Liver (tissue), 9 donors: ENCODE results near the gene SLN. TPM values are rescaled to one million over a fixed set of nuclear protein-coding genes. Genes with fewer than 3 reads are reported as not detected.

Experiments used
- DNase-seq: peaks from one replicate; pipeline ENCODE4 v3.0.0-alpha.2; 2017; ENCODE audit warnings: low spot score
- H3K27ac ChIP-seq, 2 donors: one replicate each; pipeline ENCODE4 v1.7.0; 2013; ENCODE audit warnings: inconsistent platforms in 2 of 2, low read length in 2 of 2, control low read depth in 1 of 2, low read depth in 1 of 2, mild to moderate bottlenecking in 1 of 2
- H3K27me3 ChIP-seq, 4 donors: one replicate each; pipeline versions ENCODE4 v1.6.1 to v1.7.0; 2013; ENCODE audit warnings: low read length in 3 of 4, inconsistent platforms in 1 of 4, mild to moderate bottlenecking in 1 of 4, moderate library complexity in 1 of 4; ENCODE audit not compliant: control insufficient read depth in 4 of 4, insufficient read depth in 4 of 4
- H3K36me3 ChIP-seq, 4 donors: one replicate each; pipeline versions ENCODE4 v1.6.1 to v1.7.0; 2013; ENCODE audit warnings: low read length in 3 of 4, mild to moderate bottlenecking in 3 of 4, low read depth in 1 of 4, moderate library complexity in 1 of 4; ENCODE audit not compliant: control insufficient read depth in 4 of 4, insufficient read depth in 3 of 4
- H3K4me1 ChIP-seq, 4 donors: one replicate each; pipeline versions ENCODE4 v1.6.1 to v1.7.0; 2013; ENCODE audit warnings: low read length in 3 of 4, mild to moderate bottlenecking in 3 of 4, moderate library complexity in 1 of 4; ENCODE audit not compliant: control insufficient read depth in 4 of 4, insufficient read depth in 4 of 4
- H3K4me3 ChIP-seq, 3 donors: one replicate each; pipeline versions ENCODE4 v1.6.1 to v1.7.0; 2013; ENCODE audit warnings: low read length in 3 of 3, control low read depth in 1 of 3, low read depth in 1 of 3, mild to moderate bottlenecking in 1 of 3
- H3K9ac ChIP-seq, 2 donors: one replicate each; pipeline ENCODE4 v1.7.0; 2013; ENCODE audit warnings: low read length in 2 of 2, mild to moderate bottlenecking in 2 of 2, moderate library complexity in 2 of 2, control low read depth in 1 of 2, low read depth in 1 of 2
- H3K9me3 ChIP-seq, 4 donors: one replicate each; pipeline versions ENCODE4 v1.6.1 to v1.7.0; 2013; ENCODE audit warnings: low read length in 3 of 4; ENCODE audit not compliant: control insufficient read depth in 4 of 4
- EGR1 ChIP-seq, 2 donors: IDR thresholded peaks; 2 replicates each; pipeline ENCODE4 v1.6.1; 2016 to 2018; ENCODE audit warnings: antibody characterized with exemption in 2 of 2, low read depth in 2 of 2
- FOXA1 ChIP-seq: IDR thresholded peaks from 2 replicates; pipeline ENCODE4 v1.6.1; 2016; ENCODE audit warnings: antibody characterized with exemption
- GABPA ChIP-seq, 2 donors: IDR thresholded peaks in 1 of 2; conservative IDR thresholded peaks in 1 of 2; 2 replicates each; pipeline ENCODE4 v1.6.1; 2016; ENCODE audit warnings: antibody characterized with exemption in 2 of 2, mild to moderate bottlenecking in 1 of 2, moderate library complexity in 1 of 2
- HNF4A ChIP-seq, 2 donors: conservative IDR thresholded peaks; 2 replicates each; pipeline ENCODE4 v1.6.1; 2016; ENCODE audit warnings: antibody characterized with exemption in 2 of 2, mild to moderate bottlenecking in 2 of 2
- JUND ChIP-seq, 2 donors: IDR thresholded peaks; 2 replicates each; pipeline ENCODE4 v1.6.1; 2016; ENCODE audit warnings: antibody characterized with exemption in 2 of 2
- RAD21 ChIP-seq, 2 donors: IDR thresholded peaks; 2 replicates each; pipeline ENCODE4 v1.6.1; 2016; ENCODE audit warnings: antibody characterized with exemption in 2 of 2, mild to moderate bottlenecking in 2 of 2
- RXRA ChIP-seq, 2 donors: IDR thresholded peaks; 2 replicates each; pipeline ENCODE4 v1.6.1; 2017 to 2018; ENCODE audit warnings: antibody characterized with exemption in 2 of 2, mild to moderate bottlenecking in 1 of 2
- SP1 ChIP-seq: IDR thresholded peaks from 2 replicates; pipeline ENCODE4 v1.6.1; 2018; ENCODE audit warnings: antibody characterized with exemption, mild to moderate bottlenecking
- TAF1 ChIP-seq: conservative IDR thresholded peaks from 2 replicates; pipeline ENCODE4 v1.6.1; 2016; ENCODE audit warnings: antibody characterized with exemption, mild to moderate bottlenecking
- YY1 ChIP-seq: IDR thresholded peaks from 2 replicates; pipeline ENCODE4 v1.6.1; 2016; ENCODE audit warnings: antibody characterized with exemption, mild to moderate bottlenecking
- WGBS: extraction: QIAGEN DNeasy Blood & Tissue Kit; methylation state at CpG from one replicate; pipeline ENCODE4 v1.1.7; 2013; 5-methylcytosine and 5-hydroxymethylcytosine counted together
- polyA plus RNA-seq, 2 donors: library from polyadenylated mRNA; stranded (reverse) in 1 of 2; unstranded in 1 of 2; fragments of 200-250 nt in 1 of 2; fragments of >200 nt in 1 of 2; fragmentation: Nextera tagmentation in 1 of 2; extraction: Ambion mirVana in 1 of 2; gene quantifications; one replicate each; pipeline versions ENCODE4 v1.2.1 to v1.2.3, GENCODE V29; 2013 to 2015
- total RNA-seq, 2 donors: library from RNA; depleted of rRNA; stranded (reverse); fragments of >200 nt; gene quantifications; one replicate each; pipeline ENCODE4 v1.2.3, GENCODE V29; 2014
- TF ChIP-seq, protein P1 (sequence below): IDR thresholded peaks from 2 replicates; pipeline ENCODE4 v1.6.1; 2016; ENCODE audit warnings: antibody characterized with exemption, mild to moderate bottlenecking
- TF ChIP-seq, protein P2 (sequence below): IDR thresholded peaks from 2 replicates; pipeline ENCODE4 v1.6.1; 2016; ENCODE audit warnings: antibody characterized with exemption
- TF ChIP-seq, protein P3 (sequence below): IDR thresholded peaks from 2 replicates; pipeline ENCODE4 v1.6.1; 2016; ENCODE audit warnings: antibody characterized with exemption
- TF ChIP-seq, protein P4 (sequence below): IDR thresholded peaks from 2 replicates; pipeline ENCODE4 v1.6.1; 2016; ENCODE audit warnings: antibody characterized with exemption
- donor health status: healthy.
- donor health status: healthy.
- donor health status: healthy.
- donor health status: healthy.
- donor health status: healthy.

SLN gene
- total and polyA plus RNA-seq, 4 donors = not detected

DNA sequence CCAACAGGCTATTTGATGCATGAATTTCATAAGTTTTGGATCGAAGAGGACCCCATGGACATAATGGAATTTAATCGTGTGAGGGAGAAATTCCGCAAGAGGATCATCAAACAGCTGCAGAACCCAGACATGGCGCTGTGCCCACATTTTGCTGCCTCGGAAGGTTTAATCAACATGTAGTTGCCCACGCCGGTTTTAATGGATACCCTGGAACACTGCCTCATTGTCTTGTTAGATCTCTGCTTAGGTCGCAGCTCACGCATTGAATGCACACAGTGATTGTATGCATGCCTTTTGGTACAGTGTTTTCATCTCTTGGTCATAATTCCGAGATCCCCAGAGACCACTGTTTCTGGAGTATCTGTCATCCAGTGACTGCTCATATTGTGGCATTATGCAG lies 46.8 kb downstream of the SLN start (continued):
- TF ChIP-seq, protein P1, sequence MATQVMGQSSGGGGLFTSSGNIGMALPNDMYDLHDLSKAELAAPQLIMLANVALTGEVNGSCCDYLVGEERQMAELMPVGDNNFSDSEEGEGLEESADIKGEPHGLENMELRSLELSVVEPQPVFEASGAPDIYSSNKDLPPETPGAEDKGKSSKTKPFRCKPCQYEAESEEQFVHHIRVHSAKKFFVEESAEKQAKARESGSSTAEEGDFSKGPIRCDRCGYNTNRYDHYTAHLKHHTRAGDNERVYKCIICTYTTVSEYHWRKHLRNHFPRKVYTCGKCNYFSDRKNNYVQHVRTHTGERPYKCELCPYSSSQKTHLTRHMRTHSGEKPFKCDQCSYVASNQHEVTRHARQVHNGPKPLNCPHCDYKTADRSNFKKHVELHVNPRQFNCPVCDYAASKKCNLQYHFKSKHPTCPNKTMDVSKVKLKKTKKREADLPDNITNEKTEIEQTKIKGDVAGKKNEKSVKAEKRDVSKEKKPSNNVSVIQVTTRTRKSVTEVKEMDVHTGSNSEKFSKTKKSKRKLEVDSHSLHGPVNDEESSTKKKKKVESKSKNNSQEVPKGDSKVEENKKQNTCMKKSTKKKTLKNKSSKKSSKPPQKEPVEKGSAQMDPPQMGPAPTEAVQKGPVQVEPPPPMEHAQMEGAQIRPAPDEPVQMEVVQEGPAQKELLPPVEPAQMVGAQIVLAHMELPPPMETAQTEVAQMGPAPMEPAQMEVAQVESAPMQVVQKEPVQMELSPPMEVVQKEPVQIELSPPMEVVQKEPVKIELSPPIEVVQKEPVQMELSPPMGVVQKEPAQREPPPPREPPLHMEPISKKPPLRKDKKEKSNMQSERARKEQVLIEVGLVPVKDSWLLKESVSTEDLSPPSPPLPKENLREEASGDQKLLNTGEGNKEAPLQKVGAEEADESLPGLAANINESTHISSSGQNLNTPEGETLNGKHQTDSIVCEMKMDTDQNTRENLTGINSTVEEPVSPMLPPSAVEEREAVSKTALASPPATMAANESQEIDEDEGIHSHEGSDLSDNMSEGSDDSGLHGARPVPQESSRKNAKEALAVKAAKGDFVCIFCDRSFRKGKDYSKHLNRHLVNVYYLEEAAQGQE = no peak

DNA sequence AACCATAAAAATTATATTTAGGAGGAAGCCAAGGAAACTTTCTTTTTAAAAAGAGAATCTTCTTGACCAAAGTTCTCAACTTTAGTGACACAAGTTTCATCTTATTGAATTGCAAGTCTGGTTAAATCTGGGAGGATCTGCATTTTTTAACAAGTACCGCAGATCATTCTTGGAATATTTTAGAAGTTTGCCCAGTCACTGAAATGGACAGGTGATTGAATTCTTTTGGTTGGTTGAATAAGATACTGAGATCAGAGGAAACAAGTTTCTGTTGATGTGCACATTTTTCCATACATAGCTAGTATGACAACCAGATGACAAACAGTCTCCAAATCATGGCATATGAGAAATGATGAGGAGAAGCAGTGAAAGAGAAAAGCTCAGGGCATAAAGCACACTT lies 50.2 kb downstream of the SLN start:
- H3K4me1 ChIP-seq = no peaks in the 10 kb centered on the region
- DNase-seq = no peak
- TF ChIP-seq HNF4A (conservative IDR thresholded peaks at IDR 0.05) = no peak
- TF ChIP-seq JUND (IDR thresholded peaks at IDR 0.05) = no peak
- TF ChIP-seq, protein P2, sequence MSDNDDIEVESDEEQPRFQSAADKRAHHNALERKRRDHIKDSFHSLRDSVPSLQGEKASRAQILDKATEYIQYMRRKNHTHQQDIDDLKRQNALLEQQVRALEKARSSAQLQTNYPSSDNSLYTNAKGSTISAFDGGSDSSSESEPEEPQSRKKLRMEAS = no peak
- TF ChIP-seq, protein P3, sequence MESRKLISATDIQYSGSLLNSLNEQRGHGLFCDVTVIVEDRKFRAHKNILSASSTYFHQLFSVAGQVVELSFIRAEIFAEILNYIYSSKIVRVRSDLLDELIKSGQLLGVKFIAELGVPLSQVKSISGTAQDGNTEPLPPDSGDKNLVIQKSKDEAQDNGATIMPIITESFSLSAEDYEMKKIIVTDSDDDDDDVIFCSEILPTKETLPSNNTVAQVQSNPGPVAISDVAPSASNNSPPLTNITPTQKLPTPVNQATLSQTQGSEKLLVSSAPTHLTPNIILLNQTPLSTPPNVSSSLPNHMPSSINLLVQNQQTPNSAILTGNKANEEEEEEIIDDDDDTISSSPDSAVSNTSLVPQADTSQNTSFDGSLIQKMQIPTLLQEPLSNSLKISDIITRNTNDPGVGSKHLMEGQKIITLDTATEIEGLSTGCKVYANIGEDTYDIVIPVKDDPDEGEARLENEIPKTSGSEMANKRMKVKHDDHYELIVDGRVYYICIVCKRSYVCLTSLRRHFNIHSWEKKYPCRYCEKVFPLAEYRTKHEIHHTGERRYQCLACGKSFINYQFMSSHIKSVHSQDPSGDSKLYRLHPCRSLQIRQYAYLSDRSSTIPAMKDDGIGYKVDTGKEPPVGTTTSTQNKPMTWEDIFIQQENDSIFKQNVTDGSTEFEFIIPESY = no peak
- no peak for TF ChIP-seq TAF1
- TF ChIP-seq YY1 = no peak
- TF ChIP-seq RXRA (IDR thresholded peaks at IDR 0.05) = no peak
- TF ChIP-seq RAD21 (IDR thresholded peaks at IDR 0.05) = no peak
- TF ChIP-seq FOXA1 = no peak
- TF ChIP-seq SP1 = no peak
- TF ChIP-seq EGR1 (IDR thresholded peaks at IDR 0.05; ENCODE audit: low read depth in 2 of 2) = no peak
- TF ChIP-seq GABPA (IDR thresholded peaks at IDR 0.05 in 1 of 2, conservative IDR thresholded peaks at IDR 0.05 in 1 of 2) = no peak
- TF ChIP-seq, protein P4, sequence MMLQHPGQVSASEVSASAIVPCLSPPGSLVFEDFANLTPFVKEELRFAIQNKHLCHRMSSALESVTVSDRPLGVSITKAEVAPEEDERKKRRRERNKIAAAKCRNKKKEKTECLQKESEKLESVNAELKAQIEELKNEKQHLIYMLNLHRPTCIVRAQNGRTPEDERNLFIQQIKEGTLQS = no peak
- TF ChIP-seq, protein P1 = no peak
- no peaks in the 10 kb centered on the region for H3K9me3 ChIP-seq
- 93% methylated on average over 1 of the region's 1 CpG for WGBS
- no peaks in the 10 kb centered on the region for H3K36me3 ChIP-seq
- no peaks in the 10 kb centered on the region for H3K27me3 ChIP-seq
- H3K9ac ChIP-seq = no peak overlapping the region
- no peak overlapping the region for H3K4me3 ChIP-seq
- no peak overlapping the region for H3K27ac ChIP-seq
